HL-60 (cell line): ENCODE measurements around the gene PPP1R9B.
A peak's percentile ranks its signal among the peaks of the same experiment; 100 is the strongest.

ENCODE experiments used
- DNase-seq, 2 experiments: peaks; one replicate each; pipeline ENCODE4 v3.0.0-alpha.2; 2010 to 2020; ENCODE audit warnings: low read depth in 1 of 2, low spot score in 1 of 2
- H3K27ac ChIP-seq: fragments of 250-450 bp; sonication (Bioruptor Pico); replicated peaks from 2 replicates; pipeline ENCODE4 v1.5.1; 2020; ENCODE audit warnings: mild to moderate bottlenecking, moderate library complexity
- H3K27me3 ChIP-seq: fragments of 250-450 bp; sonication (Bioruptor Pico); 2 replicates; pipeline ENCODE4 v1.5.1; 2021; ENCODE audit warnings: mild to moderate bottlenecking, moderate library complexity; ENCODE audit not compliant: insufficient read depth, poor library complexity, severe bottlenecking
- H3K4me3 ChIP-seq: replicated peaks from 2 replicates; pipeline ENCODE4 v1.5.1; 2011; ENCODE audit warnings: mild to moderate bottlenecking, control low read depth, low read length; ENCODE audit not compliant: insufficient read depth
- CTCF ChIP-seq: IDR thresholded peaks from one replicate; pipeline ENCODE4 v1.5.1; 2011; ENCODE audit warnings: low read length, control low read depth, inconsistent platforms; ENCODE audit not compliant: insufficient read depth
- GABPA ChIP-seq: IDR thresholded peaks from 2 replicates; pipeline ENCODE4 v1.6.1; 2012; ENCODE audit warnings: low read depth
- POLR2AphosphoS5 ChIP-seq: IDR thresholded peaks from 2 replicates; pipeline ENCODE4 v1.6.1; 2012; ENCODE audit warnings: low read depth
- REST ChIP-seq: IDR thresholded peaks from 2 replicates; pipeline ENCODE4 v1.6.1; 2012; ENCODE audit warnings: low read depth; ENCODE audit not compliant: insufficient replicate concordance
- SPI1 ChIP-seq: IDR thresholded peaks from 2 replicates; pipeline ENCODE4 v1.6.1; 2012; ENCODE audit warnings: low read depth, mild to moderate bottlenecking, borderline replicate concordance

Gene PPP1R9B

DNA sequence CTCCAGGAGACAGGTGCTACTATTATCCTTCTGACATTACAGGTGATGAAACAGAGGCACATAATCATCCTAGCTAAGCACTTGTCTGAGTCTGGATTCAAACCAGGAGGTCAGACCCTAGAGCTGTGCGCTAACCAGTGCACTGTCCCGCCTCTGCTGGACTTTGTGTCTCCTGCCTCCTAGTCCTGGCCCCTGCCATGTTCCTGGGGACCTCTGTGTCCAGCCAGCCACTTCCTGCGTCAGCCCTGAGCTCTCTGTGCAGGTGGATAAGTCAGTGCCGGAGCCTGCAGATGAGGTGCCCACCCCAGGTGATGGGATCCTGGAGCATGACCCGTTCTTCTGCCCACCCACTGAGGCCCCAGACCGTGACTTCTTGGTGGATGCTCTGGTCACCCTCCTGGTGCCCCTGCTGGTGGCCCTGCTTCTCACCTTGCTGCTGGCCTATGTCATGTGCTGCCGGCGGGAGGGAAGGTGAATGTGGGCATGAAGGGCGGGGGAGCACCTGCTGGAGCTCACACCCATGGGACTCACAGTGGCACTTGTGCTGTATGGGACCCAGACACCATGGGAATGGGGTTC lies 19.5 kb upstream of the PPP1R9B start:
- no peak for DNase-seq
- peaks cover 5% of the 10 kb centered on the region for H3K27me3 ChIP-seq
- H3K27ac ChIP-seq, result no peak overlapping the region
- TF ChIP-seq POLR2AphosphoS5, result no peak
- TF ChIP-seq SPI1, result no peak
- TF ChIP-seq GABPA, result no peak
- TF ChIP-seq CTCF, result no peak
- no peak for TF ChIP-seq REST
- H3K4me3 ChIP-seq, result no peak overlapping the region

DNA sequence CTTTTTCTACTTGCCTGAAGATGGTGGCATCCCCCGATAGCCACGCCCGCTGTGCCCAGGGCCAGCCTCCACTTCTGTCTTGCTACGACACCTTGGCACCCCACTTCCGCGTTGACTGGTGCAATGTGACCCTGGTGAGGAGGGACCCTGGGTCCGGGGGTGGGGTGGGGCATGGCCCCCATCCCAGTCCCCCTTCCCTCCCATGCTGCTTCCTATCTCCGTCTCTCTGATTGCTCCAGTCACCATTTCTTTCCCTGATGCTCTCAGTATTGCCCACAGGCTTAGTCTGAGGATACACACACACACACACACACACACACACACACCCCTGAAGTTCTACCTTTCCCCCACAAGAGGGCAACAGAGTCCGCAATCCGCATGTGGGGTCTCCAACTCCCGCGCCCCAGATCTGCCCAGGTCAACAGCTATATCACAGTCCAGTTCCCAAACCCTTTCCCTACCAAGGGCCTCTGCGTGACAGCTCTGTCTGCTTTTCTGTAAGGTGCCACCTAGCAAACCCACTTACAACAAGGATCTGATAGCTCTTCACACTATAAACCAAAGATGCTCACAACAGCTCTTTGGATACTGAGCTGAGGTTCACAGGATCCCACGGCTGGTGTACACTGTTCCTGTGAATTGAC lies 18.8 kb upstream of the PPP1R9B start:
- TF ChIP-seq CTCF, result peak; percentile 21
- TF ChIP-seq POLR2AphosphoS5, result no peak
- Histone ChIP-seq H3K4me3 (no peak overlapping the region), H3K27me3 (peaks cover 5% of the 10 kb centered on the region), H3K27ac (no peak overlapping the region)
- peak; percentile 70 to 74 for DNase-seq

- Histone ChIP-seq H3K27me3 (peaks cover 5% of the 10 kb centered on the region), H3K27ac (no peak overlapping the region), H3K4me3 (no peak overlapping the region)
- no peak for DNase-seq
- TF ChIP-seq REST (no peak), POLR2AphosphoS5 (no peak), CTCF (no peak), SPI1 (no peak), GABPA (no peak)
Observed at GRCh38 chr17:50168319-50168718, 17.8 kb upstream of the PPP1R9B start.

GRCh38 chr17:50167371-50167770 lies 16.9 kb upstream of the PPP1R9B start:
- no peak for TF ChIP-seq CTCF
- TF ChIP-seq POLR2AphosphoS5, result no peak
- TF ChIP-seq GABPA, result no peak
- TF ChIP-seq REST, result no peak
- no peak for TF ChIP-seq SPI1
- no peak overlapping the region for H3K27ac ChIP-seq

More at GRCh38 chr17:50167371-50167770, 16.9 kb upstream of the PPP1R9B start:
- no peak for DNase-seq
- Histone ChIP-seq H3K4me3 (no peak overlapping the region), H3K27me3 (peaks cover 5% of the 10 kb centered on the region)
